ENCODE results near the gene TMED5.

Gene TMED5

DNA sequence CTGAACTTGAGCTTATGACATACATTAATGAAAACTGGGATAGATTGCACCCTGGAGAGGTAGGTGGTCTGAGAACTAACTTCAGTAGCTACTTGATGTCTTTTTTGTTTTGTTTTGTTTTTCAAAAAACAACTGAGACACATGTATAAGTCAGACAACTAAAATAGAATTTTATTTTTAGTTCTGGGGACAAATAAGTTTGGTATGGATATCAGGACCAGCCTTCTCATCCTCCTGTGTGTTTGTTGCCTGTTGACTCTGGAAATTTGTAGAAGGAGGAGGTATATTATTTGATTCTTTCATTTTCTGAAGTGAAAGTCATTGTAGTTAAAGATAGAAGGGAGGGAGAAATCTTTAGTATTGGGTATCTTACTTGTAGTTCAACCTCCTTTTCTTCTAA, 59.6 kb downstream of the TMED5 start:
- no peak for DNase-seq

DNA sequence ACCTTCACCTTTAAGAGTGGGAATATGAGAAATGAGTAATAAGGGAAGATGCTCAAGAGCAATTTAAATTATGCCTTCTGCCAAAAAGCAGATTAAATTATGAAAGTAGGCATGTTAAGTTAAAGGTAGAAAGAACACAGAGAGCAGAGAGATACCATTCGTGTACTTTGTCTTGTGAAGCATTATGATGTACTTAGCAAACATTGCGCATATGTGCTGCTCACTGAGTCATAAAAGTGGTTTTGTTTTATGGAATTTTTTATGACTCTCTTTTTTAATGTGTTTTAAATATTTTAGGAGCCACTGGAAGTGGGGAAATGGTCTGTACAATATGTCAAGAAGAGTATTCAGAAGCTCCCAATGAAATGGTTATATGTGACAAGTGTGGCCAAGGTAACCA, 65.8 kb downstream of the TMED5 start:
- peak; percentile 13 for DNase-seq

GRCh38 chr1:93113127-93113526, 67.1 kb downstream of the TMED5 start:
- DNase-seq = no peak

DNA sequence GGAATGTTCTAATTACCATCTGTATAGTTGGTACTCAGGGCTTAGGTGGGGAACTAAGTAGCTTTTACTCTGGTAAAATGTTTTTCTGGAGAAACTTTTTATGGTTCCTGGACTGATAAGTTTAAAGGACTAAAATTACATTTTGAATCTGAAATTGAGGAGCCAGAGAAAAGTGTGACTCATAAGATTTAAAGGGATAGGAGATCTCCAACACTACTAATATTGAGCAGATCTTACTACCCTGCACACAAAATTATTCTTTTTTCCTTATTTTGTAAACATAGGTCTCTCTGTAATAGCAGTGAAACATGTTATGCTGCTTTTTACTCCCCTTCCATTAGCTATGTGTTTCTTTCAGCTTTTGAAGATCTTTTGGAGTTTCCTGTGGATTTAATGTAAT, 68.7 kb downstream of the TMED5 start:
- DNase-seq = no peak

DNA sequence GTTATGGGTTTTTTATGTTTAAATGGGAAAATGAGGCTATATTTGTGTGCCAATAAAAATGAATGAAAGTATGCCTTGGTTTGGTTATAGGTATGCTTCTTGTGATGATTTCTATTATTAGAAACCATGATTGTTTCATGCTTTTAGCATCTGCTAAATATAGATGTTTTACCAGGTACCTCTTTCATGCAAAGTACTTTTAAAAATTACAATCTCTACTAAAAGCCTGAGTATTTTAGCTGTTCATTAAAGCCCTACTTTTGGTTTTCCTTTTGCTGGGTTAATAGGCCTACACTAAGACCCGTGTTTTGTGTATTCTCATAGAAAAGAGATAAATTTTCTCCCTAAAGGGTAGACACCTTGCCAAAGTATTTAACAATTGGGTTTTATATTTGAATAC, 69.1 kb downstream of the TMED5 start:
- DNase-seq = no peak

DNA sequence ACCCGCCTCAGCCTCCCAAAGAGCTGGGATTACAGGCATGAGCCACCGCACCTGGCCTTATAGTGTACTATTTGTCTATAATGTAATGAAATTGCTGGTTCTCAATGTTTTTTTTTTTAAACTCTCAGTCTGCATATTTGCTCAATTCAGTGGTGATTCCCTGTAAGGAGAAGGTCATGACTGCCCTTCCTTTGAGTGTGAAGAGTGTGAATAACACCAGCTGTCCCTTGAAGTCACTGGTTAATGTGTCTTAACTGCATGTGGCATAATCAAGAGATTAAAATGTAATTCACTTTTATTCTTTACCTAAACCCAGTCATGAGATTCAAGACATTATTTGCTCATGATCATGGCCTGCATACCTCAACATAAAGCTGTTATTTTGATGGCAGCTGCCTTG, 70.6 kb downstream of the TMED5 start:
- DNase-seq = no peak

- no peak for DNase-seq
Observed at GRCh38 chr1:93108335-93108734, 71.9 kb downstream of the TMED5 start.

- DNase-seq = no peak
Observed at GRCh38 chr1:93107395-93107794, 72.8 kb downstream of the TMED5 start.

DNA sequence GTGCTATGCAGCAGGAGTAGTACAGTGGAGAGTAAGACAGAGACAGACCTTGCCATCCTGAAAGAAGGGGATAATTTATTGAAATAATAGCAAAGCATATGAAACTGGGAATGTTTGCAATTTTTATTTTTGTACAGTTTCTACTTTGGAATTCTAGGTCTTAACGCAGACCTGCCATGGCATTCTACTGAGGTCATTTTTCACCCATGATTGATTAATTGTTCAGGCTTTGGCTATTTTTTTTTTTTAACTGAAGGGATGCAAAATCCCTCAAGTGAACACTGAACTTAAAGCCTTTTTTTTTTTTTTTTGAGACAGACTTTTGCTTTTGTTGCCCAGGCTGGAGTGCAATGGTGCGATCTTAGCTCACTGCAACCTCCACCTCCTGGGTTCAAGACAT, 74.0 kb downstream of the TMED5 start:
- no peak for DNase-seq

GRCh38 chr1:93102142-93102541, 78.1 kb downstream of the TMED5 start:
- no peak for DNase-seq

Data from fibroblast of skin of back (primary cell).